ENCODE data around the gene TECTB. TPM values are rescaled to one million over a fixed set of nuclear protein-coding genes. Genes with fewer than 3 reads are reported as not detected.

The TECTB gene
- total and polyA plus RNA-seq, 11 donors, result not detected

DNA sequence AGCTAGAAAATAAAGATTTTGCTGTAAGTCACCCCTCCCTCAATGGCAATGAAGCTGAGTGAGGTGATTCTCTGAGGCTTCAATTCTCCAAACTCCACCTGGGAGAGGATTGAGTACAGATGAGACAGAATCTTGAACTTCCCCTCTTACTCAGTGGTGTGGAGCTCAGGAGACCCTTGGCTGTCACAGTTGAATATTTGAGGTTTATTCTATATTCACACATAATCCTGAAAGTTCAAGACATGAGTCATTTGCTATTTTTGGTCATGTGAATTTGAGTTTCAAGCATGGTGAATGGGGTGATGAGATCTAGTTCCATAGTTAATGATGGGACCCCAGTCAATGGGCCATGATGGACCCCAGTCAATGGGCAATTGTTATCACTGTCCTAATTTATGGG lies 13.9 kb upstream of the TECTB start:
- ATAC-seq, result no peak
- intact Hi-C loops (cut with DNase I), result no loop called here
- Histone ChIP-seq H3K9me3 (peaks cover 0 to 8% (median 0%) of the 10 kb centered on the region in 12 donors), H3K4me3 (no peak overlapping the region), H3K4me1 (no peaks in the 10 kb centered on the region), H3K27ac (no peak overlapping the region), H3K36me3 (no peaks in the 10 kb centered on the region), H3K27me3 (no peaks in the 10 kb centered on the region)
- no peak for TF ChIP-seq POLR2A (IDR thresholded peaks at IDR 0.05)
- TF ChIP-seq, protein P1, sequence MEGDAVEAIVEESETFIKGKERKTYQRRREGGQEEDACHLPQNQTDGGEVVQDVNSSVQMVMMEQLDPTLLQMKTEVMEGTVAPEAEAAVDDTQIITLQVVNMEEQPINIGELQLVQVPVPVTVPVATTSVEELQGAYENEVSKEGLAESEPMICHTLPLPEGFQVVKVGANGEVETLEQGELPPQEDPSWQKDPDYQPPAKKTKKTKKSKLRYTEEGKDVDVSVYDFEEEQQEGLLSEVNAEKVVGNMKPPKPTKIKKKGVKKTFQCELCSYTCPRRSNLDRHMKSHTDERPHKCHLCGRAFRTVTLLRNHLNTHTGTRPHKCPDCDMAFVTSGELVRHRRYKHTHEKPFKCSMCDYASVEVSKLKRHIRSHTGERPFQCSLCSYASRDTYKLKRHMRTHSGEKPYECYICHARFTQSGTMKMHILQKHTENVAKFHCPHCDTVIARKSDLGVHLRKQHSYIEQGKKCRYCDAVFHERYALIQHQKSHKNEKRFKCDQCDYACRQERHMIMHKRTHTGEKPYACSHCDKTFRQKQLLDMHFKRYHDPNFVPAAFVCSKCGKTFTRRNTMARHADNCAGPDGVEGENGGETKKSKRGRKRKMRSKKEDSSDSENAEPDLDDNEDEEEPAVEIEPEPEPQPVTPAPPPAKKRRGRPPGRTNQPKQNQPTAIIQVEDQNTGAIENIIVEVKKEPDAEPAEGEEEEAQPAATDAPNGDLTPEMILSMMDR (IDR thresholded peaks at IDR 0.05), result no peak
- DNase-seq, result no peak

DNA sequence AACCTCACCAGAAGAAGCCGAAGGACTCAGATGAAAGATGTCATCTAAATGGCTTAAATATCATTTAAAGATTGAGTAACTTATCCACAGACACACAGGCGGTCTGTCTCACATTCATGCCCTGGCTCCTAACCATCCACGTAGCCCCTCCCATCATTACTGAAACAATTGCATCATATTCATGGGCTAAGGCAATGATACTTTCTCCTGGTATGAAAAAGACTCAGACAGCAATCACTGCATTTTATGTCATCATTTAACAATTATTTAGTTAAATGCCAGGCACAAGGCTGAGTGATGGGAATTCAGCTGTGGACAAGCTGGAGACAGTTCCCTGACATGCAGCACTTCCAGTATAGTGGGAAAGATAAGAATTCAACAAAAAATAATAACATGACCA lies 11.2 kb upstream of the TECTB start:
- intact Hi-C loops (cut with DNase I), result no loop called here
- no peak for ATAC-seq
- Histone ChIP-seq H3K27me3 (no peaks in the 10 kb centered on the region), H3K36me3 (no peaks in the 10 kb centered on the region), H3K4me1 (no peaks in the 10 kb centered on the region), H3K4me3 (no peak overlapping the region), H3K9me3 (peaks cover 0 to 3% (median 0%) of the 10 kb centered on the region in 12 donors), H3K27ac (no peak overlapping the region)
- TF ChIP-seq, protein P1 (IDR thresholded peaks at IDR 0.05), result no peak
- no peak for TF ChIP-seq POLR2A (IDR thresholded peaks at IDR 0.05)
- 82 to 88% (median 84%) methylated on average over 3 of the region's 3 CpGs for WGBS, 4 donors
- DNase-seq, result no peak

DNA sequence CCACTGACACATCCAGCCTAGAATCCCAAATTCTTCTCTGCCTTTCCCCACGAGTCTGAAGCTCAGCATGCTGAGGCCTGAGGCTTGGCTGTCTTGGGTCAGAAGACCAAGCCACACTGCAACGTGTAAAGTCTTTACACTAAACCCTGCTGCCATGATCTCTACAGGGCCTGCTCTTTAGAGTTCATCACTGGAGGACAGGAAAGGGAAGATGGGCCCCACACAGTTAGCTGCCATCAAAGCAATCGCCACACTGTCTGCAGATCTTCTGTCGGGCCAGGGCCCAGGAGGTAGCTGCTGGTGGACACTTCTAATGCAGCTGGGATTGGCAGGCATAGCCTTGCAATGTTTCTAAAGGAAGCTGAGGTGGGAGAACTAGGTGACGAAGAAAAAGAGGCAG lies 8.4 kb upstream of the TECTB start:
- no peak for DNase-seq

DNA sequence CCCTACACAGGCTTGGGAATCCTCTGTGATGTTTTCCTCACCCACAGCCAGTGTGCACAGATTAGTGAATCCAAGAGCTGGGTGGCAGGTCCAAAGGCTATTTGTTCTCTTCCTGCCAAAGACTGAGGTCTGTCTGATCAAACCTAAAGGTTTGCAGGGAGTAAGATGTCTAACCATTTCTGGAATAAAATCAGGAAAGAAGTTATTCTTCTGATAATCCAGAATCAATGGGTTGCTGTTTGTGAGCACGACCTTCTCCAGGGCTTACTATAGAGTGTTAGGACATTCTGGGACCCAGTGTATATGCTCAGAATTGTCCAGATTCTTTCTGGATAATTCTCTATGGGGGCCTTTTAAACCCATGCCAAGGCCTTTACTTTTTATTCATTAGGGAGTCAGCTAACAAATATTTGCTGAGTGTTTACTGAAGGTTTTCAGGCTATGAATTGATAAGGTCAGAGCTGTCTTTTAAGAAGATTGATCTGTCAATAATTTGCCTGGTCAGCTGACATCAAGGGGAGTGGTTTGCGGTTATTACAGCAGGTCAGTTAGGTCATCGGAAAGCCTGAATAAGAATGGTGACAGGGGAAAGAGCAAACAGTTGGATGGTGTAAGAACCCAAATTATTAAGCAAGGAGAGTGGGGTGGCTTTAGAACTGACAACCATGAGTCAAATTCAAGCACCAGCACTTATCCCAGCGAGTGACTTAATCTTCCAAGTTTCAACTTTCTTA lies 7.5 kb upstream of the TECTB start:
- Histone ChIP-seq H3K4me1 (no peaks in the 10 kb centered on the region), H3K36me3 (no peaks in the 10 kb centered on the region), H3K27ac (no peak overlapping the region), H3K27me3 (peaks cover 0 to 7% (median 0%) of the 10 kb centered on the region in 9 donors), H3K9me3 (no peaks in the 10 kb centered on the region), H3K4me3 (no peak overlapping the region)
- TF ChIP-seq POLR2A (IDR thresholded peaks at IDR 0.05), result no peak
- TF ChIP-seq, protein P1 (IDR thresholded peaks at IDR 0.05), result no peak
- DNase-seq (no peak), ATAC-seq (no peak)
- intact Hi-C loops (cut with DNase I), result no loop called here
- 58 to 89% (median 71%) methylated on average over 4 of the region's 4 CpGs for WGBS, 4 donors

More for the DNA sequence above, 8.4 kb upstream of the TECTB start:
- H3K4me3 ChIP-seq, result no peak overlapping the region
- ATAC-seq, result no peak
- TF ChIP-seq, protein P1 (IDR thresholded peaks at IDR 0.05), result no peak
- TF ChIP-seq POLR2A (IDR thresholded peaks at IDR 0.05), result no peak
- intact Hi-C loops (cut with DNase I), result no loop called here
- 77 to 81% (median 80%) methylated on average over 5 of the region's 5 CpGs for WGBS, 4 donors
- H3K27me3 ChIP-seq, result peaks cover 0 to 1% (median 0%) of the 10 kb centered on the region in 9 donors
- no peaks in the 10 kb centered on the region for H3K36me3 ChIP-seq
- no peaks in the 10 kb centered on the region for H3K4me1 ChIP-seq
- H3K9me3 ChIP-seq, result no peaks in the 10 kb centered on the region
- H3K27ac ChIP-seq, result no peak overlapping the region

Measured in heart left ventricle (tissue), 16 donors.